Measurements from ENCODE around the gene NMD3.
A peak's percentile ranks its signal among the peaks of the same experiment; 100 is the strongest.
"Not testable (repeated sequence)": the region's sequence is repeated elsewhere in the genome, so short reads cannot be mapped to it uniquely, and the experiment has no call there.

The NMD3 gene

GRCh38 chr3:161220850-161221753 lies at the start of gene NMD3:
Gene NMD3, plus strand, starts transcription at chr3:161221311. Its CDS starts 703 bp downstream, at chr3:161222014.
- Histone ChIP-seq H3K4me3 (ENCODE audit: insufficient read length, low read depth) (peak within 1 kb of the TSS; percentile 89), H3K36me3 (ENCODE audit: insufficient read depth, insufficient read length, low read length) (peaks cover 29% of the 10 kb centered on the region), H3K9ac (ENCODE audit: insufficient read length, low read depth) (peak within 1 kb of the TSS; percentile 95), H3K27me3 (ENCODE audit: insufficient read depth, insufficient read length) (no peaks in the 10 kb centered on the region), H3K9me3 (ENCODE audit: insufficient read depth, low read length) (no peaks in the 10 kb centered on the region), H3K4me1 (ENCODE audit: insufficient read depth, insufficient read length) (no peaks in the 10 kb centered on the region)
- no peak for TF ChIP-seq YY1 (IDR thresholded peaks at IDR 0.05; ENCODE audit: insufficient read depth, insufficient read length)
- no peak for TF ChIP-seq SUZ12 (IDR thresholded peaks at IDR 0.05; ENCODE audit: extremely low read depth, insufficient read depth, insufficient read length)
- no peak for TF ChIP-seq ZNF274 (IDR thresholded peaks at IDR 0.05; ENCODE audit: low read depth, low read length)
- peak; percentile 91 for DNase-seq (ENCODE audit: low read depth, low spot score)

DNA sequence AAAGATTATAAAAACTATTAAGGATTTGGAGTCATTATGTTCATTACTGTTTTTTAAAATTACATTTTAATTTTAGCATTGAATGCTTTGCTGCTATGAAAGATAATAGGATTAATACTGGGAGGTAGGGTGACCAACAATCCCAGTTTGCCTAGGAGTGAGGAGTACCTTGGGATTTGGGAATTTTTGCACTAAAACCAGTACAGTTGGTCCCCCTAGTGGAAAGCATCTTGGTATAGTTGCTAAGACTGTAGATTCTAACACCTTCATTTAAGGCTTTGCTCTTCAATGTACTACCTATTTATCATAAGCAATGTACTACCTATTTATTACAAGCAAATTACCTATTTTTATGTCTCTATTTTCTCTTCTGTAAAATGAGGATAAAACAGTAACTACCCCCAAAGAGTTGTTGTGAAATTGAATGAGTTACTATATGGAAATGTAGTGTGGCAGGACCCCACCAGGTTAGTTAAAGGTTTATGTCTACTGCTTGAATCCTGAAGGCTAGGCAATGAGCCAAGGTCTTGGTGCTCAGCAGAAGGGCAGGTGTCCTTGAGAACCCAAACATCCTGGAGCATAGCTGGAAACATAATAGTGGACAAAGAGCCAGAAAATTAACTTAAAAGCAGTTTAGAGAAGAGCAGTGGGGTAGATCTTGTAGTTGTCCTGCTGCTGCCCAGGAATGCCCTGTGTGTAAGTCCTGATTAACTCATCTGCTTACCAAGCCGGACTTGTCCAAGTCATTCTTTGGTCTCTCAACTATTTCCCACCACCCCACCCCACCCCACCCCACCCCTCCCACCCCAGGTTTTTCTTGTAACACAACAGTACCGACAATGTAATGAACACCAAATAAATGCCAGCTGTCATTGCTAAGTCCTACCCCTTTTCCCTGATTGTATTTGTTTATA lies 49.2 kb upstream of the NMD3 start:
- Histone ChIP-seq H3K36me3 (ENCODE audit: insufficient read depth, insufficient read length, low read length) (no peaks in the 10 kb centered on the region), H3K9ac (ENCODE audit: insufficient read length, low read depth) (no peak overlapping the region), H3K9me3 (ENCODE audit: insufficient read depth, low read length) (no peaks in the 10 kb centered on the region), H3K4me1 (ENCODE audit: insufficient read depth, insufficient read length) (no peaks in the 10 kb centered on the region), H3K4me3 (ENCODE audit: insufficient read length, low read depth) (no peak overlapping the region), H3K27me3 (ENCODE audit: insufficient read depth, insufficient read length) (no peaks in the 10 kb centered on the region)
- peak; percentile 16 for DNase-seq (ENCODE audit: low read depth, low spot score)
- TF ChIP-seq YY1 (IDR thresholded peaks at IDR 0.05; ENCODE audit: insufficient read depth, insufficient read length): no peak
- no peak for TF ChIP-seq SUZ12 (IDR thresholded peaks at IDR 0.05; ENCODE audit: extremely low read depth, insufficient read depth, insufficient read length)
- TF ChIP-seq ZNF274 (IDR thresholded peaks at IDR 0.05; ENCODE audit: low read depth, low read length): no peak

- Histone ChIP-seq H3K4me3 (ENCODE audit: insufficient read length, low read depth) (no peak overlapping the region), H3K36me3 (ENCODE audit: insufficient read depth, insufficient read length, low read length) (no peaks in the 10 kb centered on the region), H3K4me1 (ENCODE audit: insufficient read depth, insufficient read length) (no peaks in the 10 kb centered on the region), H3K27me3 (ENCODE audit: insufficient read depth, insufficient read length) (no peaks in the 10 kb centered on the region), H3K9ac (ENCODE audit: insufficient read length, low read depth) (no peak overlapping the region), H3K9me3 (ENCODE audit: insufficient read depth, low read length) (no peaks in the 10 kb centered on the region)
- no peak for TF ChIP-seq ZNF274 (IDR thresholded peaks at IDR 0.05; ENCODE audit: low read depth, low read length)
- no peak for TF ChIP-seq SUZ12 (IDR thresholded peaks at IDR 0.05; ENCODE audit: extremely low read depth, insufficient read depth, insufficient read length)
- no peak for TF ChIP-seq YY1 (IDR thresholded peaks at IDR 0.05; ENCODE audit: insufficient read depth, insufficient read length)
- no peak for DNase-seq (ENCODE audit: low read depth, low spot score)
Observed at GRCh38 chr3:161175506-161175905, 45.6 kb upstream of the NMD3 start.

DNA sequence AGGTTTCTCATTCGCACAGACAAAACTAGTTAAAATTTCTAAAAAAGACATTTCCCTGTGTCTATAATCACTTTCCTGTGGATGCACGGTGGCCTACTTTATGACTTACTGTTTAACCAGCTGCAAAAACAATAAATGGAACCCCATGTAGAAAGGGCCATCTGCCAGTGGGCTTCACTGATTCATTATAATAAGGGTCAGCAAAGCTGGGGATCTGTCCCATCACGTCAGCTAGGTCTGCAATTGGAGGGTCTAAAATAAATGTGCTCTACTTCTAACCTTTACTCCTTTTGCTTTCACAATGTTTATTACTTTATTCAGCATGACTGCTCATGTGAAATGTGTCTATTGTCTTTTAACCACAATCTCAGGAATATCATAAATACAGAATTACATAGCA lies 43.1 kb upstream of the NMD3 start:
- no peak overlapping the region for H3K4me3 ChIP-seq (ENCODE audit: insufficient read length, low read depth)
- no peaks in the 10 kb centered on the region for H3K36me3 ChIP-seq (ENCODE audit: insufficient read depth, insufficient read length, low read length)
- no peaks in the 10 kb centered on the region for H3K4me1 ChIP-seq (ENCODE audit: insufficient read depth, insufficient read length)
- no peak for DNase-seq (ENCODE audit: low read depth, low spot score)
- no peak for TF ChIP-seq YY1 (IDR thresholded peaks at IDR 0.05; ENCODE audit: insufficient read depth, insufficient read length)
- TF ChIP-seq ZNF274 (IDR thresholded peaks at IDR 0.05; ENCODE audit: low read depth, low read length): no peak
- no peak for TF ChIP-seq SUZ12 (IDR thresholded peaks at IDR 0.05; ENCODE audit: extremely low read depth, insufficient read depth, insufficient read length)
- no peak overlapping the region for H3K9ac ChIP-seq (ENCODE audit: insufficient read length, low read depth)
- H3K27me3 ChIP-seq (ENCODE audit: insufficient read depth, insufficient read length): no peaks in the 10 kb centered on the region
- H3K9me3 ChIP-seq (ENCODE audit: insufficient read depth, low read length): no peaks in the 10 kb centered on the region

DNA sequence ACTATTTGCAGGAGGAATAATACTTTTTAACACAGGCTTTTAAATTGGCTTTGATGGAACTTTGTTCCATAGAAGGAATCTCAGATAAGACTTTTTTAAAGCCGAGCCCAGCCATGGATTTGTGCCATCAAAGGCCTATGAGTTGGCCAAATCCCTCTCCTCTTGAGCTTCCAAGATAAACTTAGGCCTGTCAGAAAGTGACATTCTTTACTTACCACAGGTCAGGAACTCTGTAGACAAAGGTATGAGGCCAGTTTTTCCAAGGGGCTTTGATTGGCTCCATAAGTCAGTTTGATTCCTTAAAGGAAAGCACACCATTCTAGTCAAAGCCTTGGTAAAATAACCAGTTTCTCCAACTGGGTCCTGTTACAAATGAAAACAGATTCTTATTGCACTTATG lies 39.7 kb upstream of the NMD3 start:
- not testable (repeated sequence) for DNase-seq (ENCODE audit: low read depth, low spot score); H3K4me3 ChIP-seq (ENCODE audit: insufficient read length, low read depth); H3K9me3 ChIP-seq (ENCODE audit: insufficient read depth, low read length); H3K9ac ChIP-seq (ENCODE audit: insufficient read length, low read depth); H3K36me3 ChIP-seq (ENCODE audit: insufficient read depth, insufficient read length, low read length); H3K4me1 ChIP-seq (ENCODE audit: insufficient read depth, insufficient read length); H3K27me3 ChIP-seq (ENCODE audit: insufficient read depth, insufficient read length)

DNA sequence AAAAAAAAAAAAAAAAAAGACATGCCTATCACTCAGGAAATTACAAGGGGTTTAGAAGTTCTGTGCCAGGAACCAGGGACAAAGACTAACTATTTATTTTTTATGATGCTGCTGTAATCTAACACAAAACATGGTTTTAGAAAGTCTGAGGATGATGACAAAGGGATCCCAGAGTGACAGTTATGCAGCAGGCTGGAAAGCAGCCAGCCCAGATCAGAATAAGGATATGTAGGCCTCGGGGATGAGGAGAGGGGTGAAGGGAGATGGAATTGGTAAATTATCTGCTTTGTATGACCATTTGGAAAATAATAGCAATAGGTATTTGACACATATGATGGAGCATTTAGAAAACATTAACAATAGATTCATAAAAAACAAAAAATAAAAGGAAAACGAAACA lies 34.1 kb upstream of the NMD3 start:
- H3K4me1 ChIP-seq (ENCODE audit: insufficient read depth, insufficient read length): no peaks in the 10 kb centered on the region
- no peaks in the 10 kb centered on the region for H3K27me3 ChIP-seq (ENCODE audit: insufficient read depth, insufficient read length)
- H3K9me3 ChIP-seq (ENCODE audit: insufficient read depth, low read length): no peaks in the 10 kb centered on the region
- no peaks in the 10 kb centered on the region for H3K36me3 ChIP-seq (ENCODE audit: insufficient read depth, insufficient read length, low read length)
- no peak for DNase-seq (ENCODE audit: low read depth, low spot score)
- TF ChIP-seq SUZ12 (IDR thresholded peaks at IDR 0.05; ENCODE audit: extremely low read depth, insufficient read depth, insufficient read length) (no peak), YY1 (IDR thresholded peaks at IDR 0.05; ENCODE audit: insufficient read depth, insufficient read length) (no peak), ZNF274 (IDR thresholded peaks at IDR 0.05; ENCODE audit: low read depth, low read length) (no peak)
- no peak overlapping the region for H3K9ac ChIP-seq (ENCODE audit: insufficient read length, low read depth)
- no peak overlapping the region for H3K4me3 ChIP-seq (ENCODE audit: insufficient read length, low read depth)
